HCT116 (cell line): ENCODE data around the gene NMNAT3.

ENCODE experiments used
- CBX3 ChIP-seq: IDR thresholded peaks from 2 replicates; pipeline ENCODE4 v1.6.1; 2012; ENCODE audit warnings: low read depth
- EZH2 ChIP-seq: fragments of 200-600 bp; sonication (generic); IDR thresholded peaks from 2 replicates; pipeline ENCODE4 v1.6.1; 2017; ENCODE audit warnings: antibody characterized with exemption, mixed run types
- POLR2AphosphoS5 ChIP-seq: IDR thresholded peaks from 2 replicates; pipeline ENCODE4 v1.6.1; 2011; ENCODE audit warnings: mild to moderate bottlenecking, low read depth, low read length, moderate library complexity
- YY1 ChIP-seq: IDR thresholded peaks from 2 replicates; pipeline ENCODE4 v1.6.1; 2011; ENCODE audit warnings: low read length, low read depth, moderate library complexity, mild to moderate bottlenecking; ENCODE audit not compliant: insufficient replicate concordance; ENCODE audit errors: extremely low read depth
- ZFX ChIP-seq: fragments of 450-650 bp; IDR thresholded peaks from 2 replicates; pipeline ENCODE4 v1.6.1; 2017
- TF ChIP-seq, protein P1 (sequence below): IDR thresholded peaks from 2 replicates; pipeline ENCODE4 v1.6.1; 2012
- TF ChIP-seq, protein P2 (sequence below), 3 experiments: fragments of 200-600 bp in 1 of 3; sonication (generic) in 1 of 3; IDR thresholded peaks in 2 of 3; conservative IDR thresholded peaks in 1 of 3; 2 replicates each; pipeline ENCODE4 v1.5.1; 2012 to 2017; ENCODE audit warnings: low read depth in 2 of 3, low read length in 2 of 3, antibody characterized with exemption in 1 of 3, borderline replicate concordance in 1 of 3, control low read depth in 1 of 3, mild to moderate bottlenecking in 1 of 3, mixed read lengths in 1 of 3, mixed run types in 1 of 3, moderate library complexity in 1 of 3; ENCODE audit not compliant: insufficient read depth in 1 of 3
- TF ChIP-seq, protein P3 (sequence below): IDR thresholded peaks from 2 replicates; pipeline ENCODE4 v1.6.1; 2012; ENCODE audit warnings: low read depth

DNA sequence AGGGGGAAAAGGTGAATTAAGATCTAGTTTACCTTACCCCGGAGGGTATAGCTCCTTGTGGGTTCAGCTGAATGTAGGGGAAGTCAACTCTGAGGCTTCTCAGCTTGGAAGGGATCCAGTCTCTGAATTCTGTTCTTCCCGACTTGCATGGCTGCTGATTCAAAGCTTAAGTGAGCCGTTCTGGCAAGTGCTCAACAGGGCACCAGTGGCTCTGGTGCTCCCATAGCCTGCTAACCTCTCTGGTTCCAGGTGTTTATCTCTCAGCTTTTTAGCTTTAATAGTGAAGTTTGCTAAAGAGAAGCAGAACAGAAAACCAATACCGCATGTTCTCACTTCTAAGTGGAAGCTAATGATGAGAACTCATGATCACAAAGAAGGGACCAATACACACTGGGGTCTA is 92.0 kb downstream of the NMNAT3 start:
- TF ChIP-seq, protein P1, sequence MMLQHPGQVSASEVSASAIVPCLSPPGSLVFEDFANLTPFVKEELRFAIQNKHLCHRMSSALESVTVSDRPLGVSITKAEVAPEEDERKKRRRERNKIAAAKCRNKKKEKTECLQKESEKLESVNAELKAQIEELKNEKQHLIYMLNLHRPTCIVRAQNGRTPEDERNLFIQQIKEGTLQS: no peak
- TF ChIP-seq POLR2AphosphoS5 (no peak), EZH2 (no peak), YY1 (no peak), ZFX (no peak), CBX3 (no peak)
- TF ChIP-seq, protein P2, sequence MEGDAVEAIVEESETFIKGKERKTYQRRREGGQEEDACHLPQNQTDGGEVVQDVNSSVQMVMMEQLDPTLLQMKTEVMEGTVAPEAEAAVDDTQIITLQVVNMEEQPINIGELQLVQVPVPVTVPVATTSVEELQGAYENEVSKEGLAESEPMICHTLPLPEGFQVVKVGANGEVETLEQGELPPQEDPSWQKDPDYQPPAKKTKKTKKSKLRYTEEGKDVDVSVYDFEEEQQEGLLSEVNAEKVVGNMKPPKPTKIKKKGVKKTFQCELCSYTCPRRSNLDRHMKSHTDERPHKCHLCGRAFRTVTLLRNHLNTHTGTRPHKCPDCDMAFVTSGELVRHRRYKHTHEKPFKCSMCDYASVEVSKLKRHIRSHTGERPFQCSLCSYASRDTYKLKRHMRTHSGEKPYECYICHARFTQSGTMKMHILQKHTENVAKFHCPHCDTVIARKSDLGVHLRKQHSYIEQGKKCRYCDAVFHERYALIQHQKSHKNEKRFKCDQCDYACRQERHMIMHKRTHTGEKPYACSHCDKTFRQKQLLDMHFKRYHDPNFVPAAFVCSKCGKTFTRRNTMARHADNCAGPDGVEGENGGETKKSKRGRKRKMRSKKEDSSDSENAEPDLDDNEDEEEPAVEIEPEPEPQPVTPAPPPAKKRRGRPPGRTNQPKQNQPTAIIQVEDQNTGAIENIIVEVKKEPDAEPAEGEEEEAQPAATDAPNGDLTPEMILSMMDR (IDR thresholded peaks at IDR 0.05 in 2 of 3, conservative IDR thresholded peaks at IDR 0.05 in 1 of 3; ENCODE audit: borderline replicate concordance in 1 of 3, insufficient read depth in 1 of 3, low read depth in 2 of 3, low read length in 2 of 3): no peak
- TF ChIP-seq, protein P3, sequence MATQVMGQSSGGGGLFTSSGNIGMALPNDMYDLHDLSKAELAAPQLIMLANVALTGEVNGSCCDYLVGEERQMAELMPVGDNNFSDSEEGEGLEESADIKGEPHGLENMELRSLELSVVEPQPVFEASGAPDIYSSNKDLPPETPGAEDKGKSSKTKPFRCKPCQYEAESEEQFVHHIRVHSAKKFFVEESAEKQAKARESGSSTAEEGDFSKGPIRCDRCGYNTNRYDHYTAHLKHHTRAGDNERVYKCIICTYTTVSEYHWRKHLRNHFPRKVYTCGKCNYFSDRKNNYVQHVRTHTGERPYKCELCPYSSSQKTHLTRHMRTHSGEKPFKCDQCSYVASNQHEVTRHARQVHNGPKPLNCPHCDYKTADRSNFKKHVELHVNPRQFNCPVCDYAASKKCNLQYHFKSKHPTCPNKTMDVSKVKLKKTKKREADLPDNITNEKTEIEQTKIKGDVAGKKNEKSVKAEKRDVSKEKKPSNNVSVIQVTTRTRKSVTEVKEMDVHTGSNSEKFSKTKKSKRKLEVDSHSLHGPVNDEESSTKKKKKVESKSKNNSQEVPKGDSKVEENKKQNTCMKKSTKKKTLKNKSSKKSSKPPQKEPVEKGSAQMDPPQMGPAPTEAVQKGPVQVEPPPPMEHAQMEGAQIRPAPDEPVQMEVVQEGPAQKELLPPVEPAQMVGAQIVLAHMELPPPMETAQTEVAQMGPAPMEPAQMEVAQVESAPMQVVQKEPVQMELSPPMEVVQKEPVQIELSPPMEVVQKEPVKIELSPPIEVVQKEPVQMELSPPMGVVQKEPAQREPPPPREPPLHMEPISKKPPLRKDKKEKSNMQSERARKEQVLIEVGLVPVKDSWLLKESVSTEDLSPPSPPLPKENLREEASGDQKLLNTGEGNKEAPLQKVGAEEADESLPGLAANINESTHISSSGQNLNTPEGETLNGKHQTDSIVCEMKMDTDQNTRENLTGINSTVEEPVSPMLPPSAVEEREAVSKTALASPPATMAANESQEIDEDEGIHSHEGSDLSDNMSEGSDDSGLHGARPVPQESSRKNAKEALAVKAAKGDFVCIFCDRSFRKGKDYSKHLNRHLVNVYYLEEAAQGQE: no peak
